SU-DHL-6 (cell line): ENCODE results near the gene LOXHD1.

Experiments used
- H2AFZ ChIP-seq: fragments of 200-600 bp; sonication (generic); 2 replicates; pipeline ENCODE4 v1.6.1; 2014; ENCODE audit warnings: low read depth, mild to moderate bottlenecking, moderate library complexity, mixed read lengths, antibody characterized with exemption, low read length; ENCODE audit not compliant: severe bottlenecking
- H3F3A ChIP-seq: fragments of 200-600 bp; shearing (Covaris generic); 2 replicates; pipeline ENCODE4 v1.6.0; 2016; ENCODE audit warnings: antibody characterized with exemption, mild to moderate bottlenecking; ENCODE audit not compliant: insufficient read depth
- H3K27ac ChIP-seq: fragments of 200-600 bp; sonication (generic); 2 replicates; pipeline ENCODE4 v1.5.1; 2016; ENCODE audit warnings: low read depth, mild to moderate bottlenecking, low read length, moderate library complexity, mixed read lengths
- H3K27me3 ChIP-seq: fragments of 200-600 bp; sonication (generic), shearing (Covaris generic); 2 replicates; pipeline ENCODE4 v1.6.0; 2014; ENCODE audit warnings: mild to moderate bottlenecking, low read length
- H3K36me3 ChIP-seq: fragments of 200-600 bp; sonication (generic); 2 replicates; pipeline ENCODE4 v1.6.1; 2014; ENCODE audit warnings: mild to moderate bottlenecking, low read length, mixed read lengths
- H3K4me2 ChIP-seq: fragments of 300-600, 200-600 bp; shearing (Covaris generic), sonication (generic); 2 replicates; pipeline ENCODE4 v1.6.0; 2014; ENCODE audit warnings: low read length, low read depth, mild to moderate bottlenecking; ENCODE audit not compliant: poor library complexity, severe bottlenecking
- H3K4me3 ChIP-seq: fragments of 200-600 bp; sonication (generic); 2 replicates; pipeline ENCODE4 v1.5.1; 2014; ENCODE audit warnings: antibody characterized with exemption, low read length, mild to moderate bottlenecking, mixed read lengths; ENCODE audit not compliant: insufficient read depth, poor library complexity, severe bottlenecking
- H3K79me2 ChIP-seq: fragments of 200-600 bp; sonication (generic); 2 replicates; pipeline ENCODE4 v1.6.1; 2014; ENCODE audit warnings: mild to moderate bottlenecking, low read length, moderate library complexity; ENCODE audit not compliant: insufficient read depth
- H3K9ac ChIP-seq: fragments of 200-600 bp; sonication (generic); 2 replicates; pipeline ENCODE4 v1.7.0; 2014; ENCODE audit warnings: mild to moderate bottlenecking, low read length
- H3K9me2 ChIP-seq: fragments of 200-600 bp; sonication (generic); replicated peaks from 2 replicates; pipeline ENCODE4 v1.6.1; 2014; ENCODE audit warnings: low read length; ENCODE audit not compliant: insufficient read depth
- H3K9me3 ChIP-seq: fragments of 200-600 bp; sonication (generic); 2 replicates; pipeline ENCODE4 v1.6.1; 2014; ENCODE audit warnings: low read length, mixed read lengths; ENCODE audit not compliant: insufficient read depth
- H4K20me1 ChIP-seq: fragments of 200-600 bp; sonication (generic); 2 replicates; pipeline ENCODE4 v1.6.1; 2014; ENCODE audit warnings: low read depth, mild to moderate bottlenecking, antibody characterized with exemption, low read length, moderate library complexity, mixed read lengths
- EZH2phosphoT487 ChIP-seq: fragments of 200-600 bp; sonication (generic), shearing (Covaris generic); conservative IDR thresholded peaks from 2 replicates; pipeline ENCODE4 v1.6.1; 2018; ENCODE audit warnings: mild to moderate bottlenecking, antibody characterized with exemption, low read length, moderate library complexity, mixed read lengths
- TF ChIP-seq, protein P1 (sequence below): fragments of 200-600 bp; sonication (generic); IDR thresholded peaks from one replicate; pipeline ENCODE4 v1.5.1; 2017; ENCODE audit warnings: antibody characterized with exemption, mild to moderate bottlenecking, low read length, moderate library complexity; ENCODE audit not compliant: insufficient read depth, poor library complexity, severe bottlenecking

LOXHD1 gene

DNA sequence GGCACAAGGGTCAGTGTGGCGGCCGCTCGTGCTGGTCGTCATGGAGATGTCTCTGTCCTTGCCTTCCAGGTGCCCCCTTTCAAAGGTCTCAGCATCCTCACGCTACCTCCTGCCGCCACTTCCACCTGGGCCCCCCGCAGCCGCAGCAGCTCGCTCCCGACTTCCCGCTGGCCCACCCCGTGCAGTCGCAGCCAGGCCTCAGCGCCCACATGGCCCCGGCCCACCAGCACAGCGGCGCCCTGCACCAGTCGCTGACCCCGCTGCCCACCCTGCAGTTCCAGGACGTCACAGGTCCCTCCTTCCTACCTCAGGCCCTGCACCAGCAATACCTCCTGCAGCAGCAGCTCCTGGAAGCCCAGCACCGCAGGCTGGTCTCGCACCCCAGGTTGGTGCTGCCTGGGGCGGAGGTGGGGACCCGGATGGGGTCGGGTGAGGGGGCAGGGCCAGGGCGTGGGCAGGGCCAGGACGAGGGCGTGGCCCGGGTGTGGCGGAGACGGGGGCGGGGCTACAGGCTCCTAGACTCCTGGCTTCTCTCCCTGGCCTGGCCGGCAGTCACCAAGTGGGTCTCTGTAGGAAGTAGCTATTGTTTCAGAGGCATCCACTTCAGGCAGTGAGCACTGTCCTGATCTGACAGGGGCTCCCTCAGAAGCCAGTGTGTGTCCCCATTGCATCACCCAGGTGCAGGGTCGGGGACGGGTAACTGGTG lies 223.7 kb downstream of the LOXHD1 start:
- no peaks in the 10 kb centered on the region for H3K36me3 ChIP-seq

DNA sequence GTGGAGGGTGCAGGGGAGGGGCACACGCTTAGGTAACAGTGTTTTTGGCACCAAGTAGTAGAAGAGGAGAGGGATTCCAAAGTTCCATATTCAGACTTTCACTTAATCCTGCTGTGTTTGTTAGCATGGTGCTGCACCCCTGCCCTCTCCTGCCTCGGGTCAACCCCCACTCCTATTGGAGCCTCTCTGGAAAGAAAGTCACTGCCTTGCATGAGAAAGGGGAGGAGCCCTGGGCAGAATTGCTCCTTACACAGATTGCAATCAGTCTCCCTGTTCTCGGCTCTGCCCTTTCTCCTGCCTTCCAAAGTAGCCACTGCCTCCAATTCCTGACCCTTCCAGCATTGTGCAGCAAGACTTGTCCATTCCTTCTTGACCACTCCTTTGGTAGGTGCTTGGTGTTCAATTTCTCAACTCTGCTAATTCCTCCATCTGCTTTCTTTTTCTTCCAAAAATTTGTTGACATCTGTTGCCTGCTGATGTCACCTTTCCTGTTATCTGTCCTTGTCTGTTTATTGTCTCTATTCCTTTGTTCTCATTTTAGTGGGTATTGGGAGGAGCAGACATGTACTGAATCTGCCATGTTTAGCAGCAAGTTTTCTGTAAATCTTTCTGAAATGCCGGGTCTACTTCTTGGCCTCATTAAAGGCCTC lies 225.4 kb downstream of the LOXHD1 start:
- H3K79me2 ChIP-seq, result no peaks in the 10 kb centered on the region
- H2AFZ ChIP-seq, result no peak overlapping the region
- H3K9ac ChIP-seq, result no peak overlapping the region
- H3K9me3 ChIP-seq, result no peaks in the 10 kb centered on the region
- no peaks in the 10 kb centered on the region for H4K20me1 ChIP-seq
- no peak overlapping the region for H3K27ac ChIP-seq
- no peaks in the 10 kb centered on the region for H3K36me3 ChIP-seq
- no peaks in the 10 kb centered on the region; the same call in 1 of the 2 replicates for H3K27me3 ChIP-seq
- H3K9me2 ChIP-seq, result no peaks in the 10 kb centered on the region
- TF ChIP-seq, protein P1, sequence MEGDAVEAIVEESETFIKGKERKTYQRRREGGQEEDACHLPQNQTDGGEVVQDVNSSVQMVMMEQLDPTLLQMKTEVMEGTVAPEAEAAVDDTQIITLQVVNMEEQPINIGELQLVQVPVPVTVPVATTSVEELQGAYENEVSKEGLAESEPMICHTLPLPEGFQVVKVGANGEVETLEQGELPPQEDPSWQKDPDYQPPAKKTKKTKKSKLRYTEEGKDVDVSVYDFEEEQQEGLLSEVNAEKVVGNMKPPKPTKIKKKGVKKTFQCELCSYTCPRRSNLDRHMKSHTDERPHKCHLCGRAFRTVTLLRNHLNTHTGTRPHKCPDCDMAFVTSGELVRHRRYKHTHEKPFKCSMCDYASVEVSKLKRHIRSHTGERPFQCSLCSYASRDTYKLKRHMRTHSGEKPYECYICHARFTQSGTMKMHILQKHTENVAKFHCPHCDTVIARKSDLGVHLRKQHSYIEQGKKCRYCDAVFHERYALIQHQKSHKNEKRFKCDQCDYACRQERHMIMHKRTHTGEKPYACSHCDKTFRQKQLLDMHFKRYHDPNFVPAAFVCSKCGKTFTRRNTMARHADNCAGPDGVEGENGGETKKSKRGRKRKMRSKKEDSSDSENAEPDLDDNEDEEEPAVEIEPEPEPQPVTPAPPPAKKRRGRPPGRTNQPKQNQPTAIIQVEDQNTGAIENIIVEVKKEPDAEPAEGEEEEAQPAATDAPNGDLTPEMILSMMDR, result no peak
- no peak overlapping the region for H3K4me3 ChIP-seq
- no peak overlapping the region for H3K4me2 ChIP-seq
- no peaks in the 10 kb centered on the region for H3F3A ChIP-seq

More for the DNA sequence above, 223.7 kb downstream of the LOXHD1 start:
- no peak overlapping the region for H3K9ac ChIP-seq
- no peak overlapping the region for H3K4me3 ChIP-seq
- H3F3A ChIP-seq, result no peaks in the 10 kb centered on the region
- H2AFZ ChIP-seq, result no peak overlapping the region
- H3K4me2 ChIP-seq, result no peak overlapping the region
- no peaks in the 10 kb centered on the region for H3K9me3 ChIP-seq
- TF ChIP-seq, protein P1, result no peak
- TF ChIP-seq EZH2phosphoT487, result no peak
- H3K27me3 ChIP-seq, result no peaks in the 10 kb centered on the region; the same call in 1 of the 2 replicates
- H3K9me2 ChIP-seq, result no peaks in the 10 kb centered on the region
- H4K20me1 ChIP-seq, result no peaks in the 10 kb centered on the region
- H3K79me2 ChIP-seq, result no peaks in the 10 kb centered on the region
- H3K27ac ChIP-seq, result no peak overlapping the region

DNA sequence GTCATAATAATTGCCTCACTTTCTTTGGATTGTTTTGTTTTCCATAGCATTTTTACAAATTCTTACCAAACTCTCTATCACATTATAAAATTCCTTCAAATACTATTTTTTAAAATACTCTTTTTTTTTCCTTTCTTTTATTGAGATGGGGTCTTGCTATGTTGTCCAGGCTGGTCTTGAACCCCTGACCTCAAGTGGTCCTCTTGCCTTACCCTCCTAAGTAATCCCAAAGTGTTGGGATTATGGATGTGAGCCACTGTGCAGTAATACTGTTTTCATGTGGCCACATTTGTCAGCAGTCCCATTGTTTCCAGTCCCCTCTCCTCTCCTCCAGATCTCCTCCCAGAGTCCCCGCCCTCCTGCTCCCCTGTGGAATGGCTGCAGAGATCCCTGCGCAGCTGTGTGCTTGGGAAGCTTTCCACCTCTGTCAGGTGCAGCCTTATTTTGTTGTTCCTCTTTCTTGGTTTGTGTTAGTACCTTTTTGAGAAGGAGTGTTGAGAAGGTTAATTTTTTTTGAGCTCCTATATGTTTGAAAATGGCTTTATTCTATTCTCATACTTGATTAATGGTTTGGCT lies 227.3 kb downstream of the LOXHD1 start:
- H3F3A ChIP-seq, result no peaks in the 10 kb centered on the region

More for the DNA sequence above, 227.3 kb downstream of the LOXHD1 start:
- Histone ChIP-seq H3K27me3 (no peaks in the 10 kb centered on the region; the same call in 1 of the 2 replicates), H3K9me3 (no peaks in the 10 kb centered on the region), H3K36me3 (no peaks in the 10 kb centered on the region), H4K20me1 (no peaks in the 10 kb centered on the region), H3K4me3 (no peak overlapping the region), H3K4me2 (no peak overlapping the region), H3K79me2 (no peaks in the 10 kb centered on the region), H3K9ac (no peak overlapping the region), H2AFZ (no peak overlapping the region), H3K9me2 (no peaks in the 10 kb centered on the region), H3K27ac (no peak overlapping the region)
- no peak for TF ChIP-seq EZH2phosphoT487
- TF ChIP-seq, protein P1, result no peak
